Suprapubic skin (tissue), 4 donors: ENCODE measurements around the gene TTLL6.

ENCODE experiments used
- CTCF ChIP-seq, 2 donors: fragments of 200-600 bp in 1 of 2; fragments of 450-650 bp in 1 of 2; sonication (generic) in 1 of 2; IDR thresholded peaks; one replicate each; pipeline ENCODE4 v1.5.1; 2016 to 2019; ENCODE audit warnings: antibody characterized with exemption in 2 of 2, mild to moderate bottlenecking in 1 of 2, moderate library complexity in 1 of 2
- EP300 ChIP-seq: sonication (generic); formaldehyde crosslinking; IDR thresholded peaks from one replicate; pipeline ENCODE4 v1.6.1; 2017; ENCODE audit warnings: antibody characterized with exemption
- POLR2A ChIP-seq, 2 donors: fragments of 450-650 bp; IDR thresholded peaks; one replicate each; pipeline ENCODE4 v1.6.1; 2017; ENCODE audit warnings: antibody characterized with exemption in 2 of 2, mild to moderate bottlenecking in 2 of 2, moderate library complexity in 2 of 2
- POLR2AphosphoS5 ChIP-seq, 3 donors: sonication (generic); formaldehyde crosslinking; IDR thresholded peaks; one replicate each; pipeline ENCODE4 v1.6.1; 2017; ENCODE audit warnings: antibody characterized with exemption in 3 of 3

DNA sequence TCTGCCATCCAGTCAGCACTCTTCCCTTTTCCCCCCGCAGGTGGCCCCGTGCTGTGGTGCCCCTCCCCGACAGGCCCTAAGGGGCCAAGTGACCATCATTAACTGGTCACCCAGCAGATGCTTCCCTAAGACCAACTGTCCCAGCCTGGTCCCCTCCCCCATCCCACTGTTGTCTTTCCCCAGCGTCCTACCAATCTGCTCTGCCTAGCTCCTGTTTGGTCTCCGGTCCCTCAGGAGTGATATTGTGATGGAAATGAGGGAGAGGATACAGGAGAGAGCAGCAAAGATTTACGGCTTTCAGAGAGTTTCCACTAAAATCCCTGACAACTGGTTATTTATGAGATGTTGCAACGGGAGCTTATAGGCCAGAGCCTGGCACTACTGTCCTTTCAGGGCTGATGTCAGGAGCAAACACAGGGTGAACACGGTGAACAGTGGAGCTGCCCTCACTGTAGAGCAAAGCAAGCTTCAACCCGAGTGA, 1.4 kb upstream of the TTLL6 start:
- TF ChIP-seq POLR2AphosphoS5 (IDR thresholded peaks at IDR 0.05) (no peak), CTCF (IDR thresholded peaks at IDR 0.05) (no peak), POLR2A (IDR thresholded peaks at IDR 0.05) (no peak), EP300 (no peak)
